ENCODE data around the gene ERICH4. TPM values are rescaled to one million over a fixed set of nuclear protein-coding genes. Genes with fewer than 3 reads are reported as not detected.

The ERICH4 gene
- total and polyA plus RNA-seq, 2 of the 13 experiments (the other 11 are each of a cell fraction or from before 2014, with no cell fraction given): 0.40 to 0.64 TPM

GRCh38 chr19:41412953-41413352 lies 30.0 kb upstream of the ERICH4 start (continued):
- TF ChIP-seq GABPB1 (CRISPR knock-in tag; IDR thresholded peaks at IDR 0.05): peak; percentile 24; the same call in 1 of the 2 replicates
- TF ChIP-seq AGO1 (IDR thresholded peaks at IDR 0.05; ENCODE audit: low read depth, low read length, poor library complexity, severe bottlenecking): no peak
- no peak for TF ChIP-seq ZBTB40 (IDR thresholded peaks at IDR 0.05)
- 0 out of 2 replicates have a peak, but pooled peaks have one; percentile 27 for TF ChIP-seq ZBTB40 (CRISPR knock-in tag; IDR thresholded peaks at IDR 0.05)
- no peak for TF ChIP-seq ZFP36L2 (CRISPR knock-in tag; IDR thresholded peaks at IDR 0.05)
- TF ChIP-seq MAFG (CRISPR knock-in tag; IDR thresholded peaks at IDR 0.05): no peak
- TF ChIP-seq NCOA1 (CRISPR knock-in tag; IDR thresholded peaks at IDR 0.05): no peak
- 0 out of 2 replicates have a peak, but pooled peaks have one; percentile 29 for TF ChIP-seq TFDP1 (CRISPR knock-in tag; IDR thresholded peaks at IDR 0.05; ENCODE audit: borderline replicate concordance)
- peak; percentile 63; the same call in 1 of the 2 replicates for TF ChIP-seq SALL1 (CRISPR knock-in tag; IDR thresholded peaks at IDR 0.05)
- TF ChIP-seq KDM5B (CRISPR knock-in tag; IDR thresholded peaks at IDR 0.05; ENCODE audit: borderline replicate concordance): peak; percentile 44; the same call in 1 of the 2 replicates
- 0 out of 2 replicates have a peak, but pooled peaks have one; percentile 30 for TF ChIP-seq HOXA3 (CRISPR knock-in tag; IDR thresholded peaks at IDR 0.05)

Data from HepG2 (cell line).